Measurements from ENCODE around the gene TYW1B.
"Not testable (repeated sequence)": the region's sequence is repeated elsewhere in the genome, so short reads cannot be mapped to it uniquely, and the experiment has no call there.

TYW1B gene

GRCh38 chr7:72827839-72828591, at the start of gene TYW1B:
TSS of gene TYW1B (minus strand) at chr7:72828200. CDS start at chr7:72828075, 125 bp downstream.
- DNase-seq, result peak; percentile 97

GRCh38 chr7:72867591-72867990, 39.6 kb upstream of the TYW1B start:
- not testable (repeated sequence) for DNase-seq

GRCh38 chr7:72858846-72859400, 30.9 kb upstream of the TYW1B start:
- DNase-seq, result not testable (repeated sequence)

- DNase-seq, result not testable (repeated sequence)
Observed at GRCh38 chr7:72857925-72858324, 29.9 kb upstream of the TYW1B start.

GRCh38 chr7:72855261-72855660, 27.3 kb upstream of the TYW1B start:
- DNase-seq, result not testable (repeated sequence)

- not testable (repeated sequence) for DNase-seq
Observed at GRCh38 chr7:72852937-72853336, 24.9 kb upstream of the TYW1B start.

GRCh38 chr7:72850746-72851145, 22.7 kb upstream of the TYW1B start:
- not testable (repeated sequence) for DNase-seq

GRCh38 chr7:72844146-72844545, 16.1 kb upstream of the TYW1B start:
- DNase-seq, result not testable (repeated sequence)

GRCh38 chr7:72843166-72843565, 15.2 kb upstream of the TYW1B start:
- not testable (repeated sequence) for DNase-seq

GRCh38 chr7:72840966-72841511, 13.0 kb upstream of the TYW1B start:
- DNase-seq, result not testable (repeated sequence)

GRCh38 chr7:72838315-72838714, 10.3 kb upstream of the TYW1B start:
- DNase-seq, result not testable (repeated sequence)

GRCh38 chr7:72837291-72837690, 9.3 kb upstream of the TYW1B start:
- not testable (repeated sequence) for DNase-seq

GRCh38 chr7:72830567-72830966, 2.6 kb upstream of the TYW1B start:
- not testable (repeated sequence) for DNase-seq

GRCh38 chr7:72829687-72830354, 1.8 kb upstream of the TYW1B start:
- peak; percentile 44 for DNase-seq

GRCh38 chr7:72829291-72829686, 1.3 kb upstream of the TYW1B start:
- peak; percentile 98 for DNase-seq

- DNase-seq, result not testable (repeated sequence)
Observed at GRCh38 chr7:72823765-72824732, 4.0 kb downstream of the TYW1B start.

- DNase-seq, result not testable (repeated sequence)
Observed at GRCh38 chr7:72822497-72822896, 5.5 kb downstream of the TYW1B start.

- not testable (repeated sequence) for DNase-seq
Observed at GRCh38 chr7:72818663-72819361, 9.2 kb downstream of the TYW1B start.

GRCh38 chr7:72817661-72818060, 10.3 kb downstream of the TYW1B start:
- not testable (repeated sequence) for DNase-seq

- not testable (repeated sequence) for DNase-seq
Observed at GRCh38 chr7:72816370-72817157, 11.4 kb downstream of the TYW1B start.

GRCh38 chr7:72810437-72810836, 17.6 kb downstream of the TYW1B start:
- not testable (repeated sequence) for DNase-seq
